HFF-Myc (cell line): Measurements from ENCODE around the gene BACE1-AS.

Experiments used
- DNase-seq: peaks from one replicate; pipeline ENCODE4 v3.0.0-alpha.2; 2011; ENCODE audit warnings: low read depth; ENCODE audit errors: extremely low read depth
- H3K4me3 ChIP-seq: replicated peaks from 2 replicates; pipeline ENCODE4 v1.5.1; 2011; ENCODE audit warnings: low read depth, mild to moderate bottlenecking, control low read depth, low read length
- TF ChIP-seq, protein P1 (sequence below): IDR thresholded peaks from 2 replicates; pipeline ENCODE4 v1.5.1; 2012; ENCODE audit warnings: mild to moderate bottlenecking, low read depth, low read length, control low read depth; ENCODE audit errors: missing control alignments

Gene BACE1-AS

GRCh38 chr11:117289795-117290194 lies 1.4 kb upstream of the BACE1-AS start:
- H3K4me3 ChIP-seq, result no peak overlapping the region
- no peak for DNase-seq
- TF ChIP-seq, protein P1, sequence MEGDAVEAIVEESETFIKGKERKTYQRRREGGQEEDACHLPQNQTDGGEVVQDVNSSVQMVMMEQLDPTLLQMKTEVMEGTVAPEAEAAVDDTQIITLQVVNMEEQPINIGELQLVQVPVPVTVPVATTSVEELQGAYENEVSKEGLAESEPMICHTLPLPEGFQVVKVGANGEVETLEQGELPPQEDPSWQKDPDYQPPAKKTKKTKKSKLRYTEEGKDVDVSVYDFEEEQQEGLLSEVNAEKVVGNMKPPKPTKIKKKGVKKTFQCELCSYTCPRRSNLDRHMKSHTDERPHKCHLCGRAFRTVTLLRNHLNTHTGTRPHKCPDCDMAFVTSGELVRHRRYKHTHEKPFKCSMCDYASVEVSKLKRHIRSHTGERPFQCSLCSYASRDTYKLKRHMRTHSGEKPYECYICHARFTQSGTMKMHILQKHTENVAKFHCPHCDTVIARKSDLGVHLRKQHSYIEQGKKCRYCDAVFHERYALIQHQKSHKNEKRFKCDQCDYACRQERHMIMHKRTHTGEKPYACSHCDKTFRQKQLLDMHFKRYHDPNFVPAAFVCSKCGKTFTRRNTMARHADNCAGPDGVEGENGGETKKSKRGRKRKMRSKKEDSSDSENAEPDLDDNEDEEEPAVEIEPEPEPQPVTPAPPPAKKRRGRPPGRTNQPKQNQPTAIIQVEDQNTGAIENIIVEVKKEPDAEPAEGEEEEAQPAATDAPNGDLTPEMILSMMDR, result no peak

GRCh38 chr11:117292616-117293015 lies 1.5 kb downstream of the BACE1-AS start:
- no peak for DNase-seq
- no peak overlapping the region for H3K4me3 ChIP-seq
- TF ChIP-seq, protein P1, result no peak

- no peak for DNase-seq
- H3K4me3 ChIP-seq, result no peak overlapping the region
- TF ChIP-seq, protein P1, result no peak
These were observed 4.4 kb downstream of the BACE1-AS start for GRCh38 chr11:117295438-117296137.

GRCh38 chr11:117296881-117297280 lies 5.7 kb downstream of the BACE1-AS start:
- no peak overlapping the region for H3K4me3 ChIP-seq
- DNase-seq, result no peak
- TF ChIP-seq, protein P1, result no peak

DNA sequence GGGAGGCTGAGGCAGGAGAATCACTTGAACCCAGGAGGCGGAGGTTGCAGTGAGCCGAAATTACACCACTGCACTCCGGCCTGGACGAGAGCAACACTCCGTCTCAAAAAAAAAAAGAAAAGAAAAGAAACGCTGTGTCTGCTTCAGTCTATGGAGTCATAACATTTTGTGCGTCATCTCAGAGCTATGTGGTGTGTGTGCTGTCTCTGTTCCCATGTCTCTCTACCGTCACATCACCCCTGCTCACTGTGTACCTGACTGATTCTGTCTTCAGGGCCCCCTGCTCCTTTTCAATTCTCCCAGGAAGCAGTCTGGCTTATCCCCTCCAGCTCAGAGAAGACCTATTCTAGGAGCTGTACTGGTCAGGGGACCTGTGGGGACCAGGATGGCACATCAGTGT lies 7.0 kb downstream of the BACE1-AS start:
- H3K4me3 ChIP-seq, result no peak overlapping the region
- DNase-seq, result no peak
- TF ChIP-seq, protein P1, result no peak

- no peak overlapping the region for H3K4me3 ChIP-seq
- TF ChIP-seq, protein P1, result no peak
- DNase-seq, result no peak
These were observed 8.5 kb downstream of the BACE1-AS start for GRCh38 chr11:117299351-117300282.
